Gastroesophageal sphincter (tissue), 3 donors: ENCODE measurements around the gene ANLN.

Experiments used
- POLR2A ChIP-seq, 2 donors: fragments of 450-650 bp; IDR thresholded peaks; one replicate each; pipeline ENCODE4 v1.6.1; 2017; ENCODE audit warnings: antibody characterized with exemption in 2 of 2, mild to moderate bottlenecking in 2 of 2, moderate library complexity in 1 of 2
- POLR2AphosphoS5 ChIP-seq: sonication (generic); formaldehyde crosslinking; IDR thresholded peaks from one replicate; pipeline ENCODE4 v1.6.1; 2017; ENCODE audit warnings: antibody characterized with exemption
- TF ChIP-seq, protein P1 (sequence below), 4 experiments: fragments of 200-600 bp in 2 of 4; fragments of 450-650 bp in 2 of 4; sonication (generic) in 1 of 4; IDR thresholded peaks; one replicate each; pipeline ENCODE4 v1.5.1; 2017 to 2019; ENCODE audit warnings: antibody characterized with exemption in 4 of 4, mild to moderate bottlenecking in 2 of 4, moderate library complexity in 2 of 4

DNA sequence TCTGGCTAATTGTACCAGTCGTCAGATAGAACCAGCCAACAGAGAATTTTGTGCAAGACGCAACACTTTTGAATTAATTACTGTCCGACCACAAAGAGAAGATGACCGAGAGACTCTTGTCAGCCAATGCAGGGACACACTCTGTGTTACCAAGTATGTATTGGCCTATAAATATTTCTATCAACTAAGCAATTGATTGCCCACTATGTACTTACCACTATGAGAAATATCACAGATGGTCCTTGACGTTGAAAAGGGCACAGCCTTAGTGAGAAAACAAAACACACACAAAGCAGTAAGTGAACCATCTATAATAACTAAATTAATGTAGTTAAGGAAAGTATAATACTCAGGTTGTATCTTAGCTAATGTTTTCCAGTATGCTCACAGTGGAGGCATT, 60.0 kb downstream of the ANLN start:
- TF ChIP-seq, protein P1, sequence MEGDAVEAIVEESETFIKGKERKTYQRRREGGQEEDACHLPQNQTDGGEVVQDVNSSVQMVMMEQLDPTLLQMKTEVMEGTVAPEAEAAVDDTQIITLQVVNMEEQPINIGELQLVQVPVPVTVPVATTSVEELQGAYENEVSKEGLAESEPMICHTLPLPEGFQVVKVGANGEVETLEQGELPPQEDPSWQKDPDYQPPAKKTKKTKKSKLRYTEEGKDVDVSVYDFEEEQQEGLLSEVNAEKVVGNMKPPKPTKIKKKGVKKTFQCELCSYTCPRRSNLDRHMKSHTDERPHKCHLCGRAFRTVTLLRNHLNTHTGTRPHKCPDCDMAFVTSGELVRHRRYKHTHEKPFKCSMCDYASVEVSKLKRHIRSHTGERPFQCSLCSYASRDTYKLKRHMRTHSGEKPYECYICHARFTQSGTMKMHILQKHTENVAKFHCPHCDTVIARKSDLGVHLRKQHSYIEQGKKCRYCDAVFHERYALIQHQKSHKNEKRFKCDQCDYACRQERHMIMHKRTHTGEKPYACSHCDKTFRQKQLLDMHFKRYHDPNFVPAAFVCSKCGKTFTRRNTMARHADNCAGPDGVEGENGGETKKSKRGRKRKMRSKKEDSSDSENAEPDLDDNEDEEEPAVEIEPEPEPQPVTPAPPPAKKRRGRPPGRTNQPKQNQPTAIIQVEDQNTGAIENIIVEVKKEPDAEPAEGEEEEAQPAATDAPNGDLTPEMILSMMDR (IDR thresholded peaks at IDR 0.05), result no peak
- TF ChIP-seq POLR2AphosphoS5 (no peak), POLR2A (IDR thresholded peaks at IDR 0.05) (no peak)
